Measurements from ENCODE around the gene SETD7. TPM values are rescaled to one million over a fixed set of nuclear protein-coding genes. Genes with fewer than 3 reads are reported as not detected.

The SETD7 gene
- polyA plus RNA-seq, 1 donor from 2014 or later = 12.0 TPM

DNA sequence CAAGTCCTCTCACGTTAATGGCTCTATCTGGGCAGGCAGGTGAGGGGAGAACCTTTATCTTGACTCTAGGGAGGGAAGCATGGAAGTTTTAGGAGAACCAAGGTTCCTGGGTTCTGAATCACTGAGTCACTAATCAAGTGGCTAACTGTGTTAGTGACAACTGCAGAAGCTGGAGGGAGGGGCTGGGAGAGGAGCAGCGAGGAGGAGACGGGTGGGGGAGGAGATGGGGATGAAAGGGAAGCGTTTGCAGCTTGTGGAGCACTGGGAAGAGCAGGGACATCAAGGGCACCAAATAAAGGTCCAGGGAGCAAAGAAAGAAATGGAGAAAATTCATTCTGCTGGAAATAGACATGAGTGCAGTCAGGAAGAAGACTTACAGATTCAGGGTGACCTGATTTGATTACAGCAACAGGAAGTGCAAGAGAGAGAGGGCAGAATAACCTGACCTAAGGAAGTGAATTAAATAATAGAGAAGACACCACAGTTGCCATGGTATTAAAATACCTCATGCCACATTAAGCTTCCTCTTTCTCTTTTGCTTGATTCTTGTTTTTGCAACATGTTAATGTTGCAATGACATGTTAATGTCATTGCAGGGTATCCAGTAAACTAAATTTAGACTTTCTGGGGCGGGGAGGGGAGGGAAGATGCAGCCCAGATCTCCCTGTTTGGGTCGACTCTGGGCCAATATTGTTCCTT, 4.5 kb upstream of the SETD7 start:
- TF ChIP-seq TAF1 (IDR thresholded peaks at IDR 0.05; ENCODE audit: low read depth) (no peak), POLR2AphosphoS5 (IDR thresholded peaks at IDR 0.05) (no peak), RAD21 (conservative IDR thresholded peaks at IDR 0.05) (no peak), EP300 (conservative IDR thresholded peaks at IDR 0.05; ENCODE audit: poor library complexity, severe bottlenecking) (no peak), MXI1 (conservative IDR thresholded peaks at IDR 0.05; ENCODE audit: poor library complexity, severe bottlenecking) (no peak), SMC3 (conservative IDR thresholded peaks at IDR 0.05; ENCODE audit: poor library complexity) (no peak), EZH2 (IDR thresholded peaks at IDR 0.05; ENCODE audit: borderline replicate concordance, insufficient read depth, low read length, poor library complexity, severe bottlenecking) (no peak)
- TF ChIP-seq, protein P1, sequence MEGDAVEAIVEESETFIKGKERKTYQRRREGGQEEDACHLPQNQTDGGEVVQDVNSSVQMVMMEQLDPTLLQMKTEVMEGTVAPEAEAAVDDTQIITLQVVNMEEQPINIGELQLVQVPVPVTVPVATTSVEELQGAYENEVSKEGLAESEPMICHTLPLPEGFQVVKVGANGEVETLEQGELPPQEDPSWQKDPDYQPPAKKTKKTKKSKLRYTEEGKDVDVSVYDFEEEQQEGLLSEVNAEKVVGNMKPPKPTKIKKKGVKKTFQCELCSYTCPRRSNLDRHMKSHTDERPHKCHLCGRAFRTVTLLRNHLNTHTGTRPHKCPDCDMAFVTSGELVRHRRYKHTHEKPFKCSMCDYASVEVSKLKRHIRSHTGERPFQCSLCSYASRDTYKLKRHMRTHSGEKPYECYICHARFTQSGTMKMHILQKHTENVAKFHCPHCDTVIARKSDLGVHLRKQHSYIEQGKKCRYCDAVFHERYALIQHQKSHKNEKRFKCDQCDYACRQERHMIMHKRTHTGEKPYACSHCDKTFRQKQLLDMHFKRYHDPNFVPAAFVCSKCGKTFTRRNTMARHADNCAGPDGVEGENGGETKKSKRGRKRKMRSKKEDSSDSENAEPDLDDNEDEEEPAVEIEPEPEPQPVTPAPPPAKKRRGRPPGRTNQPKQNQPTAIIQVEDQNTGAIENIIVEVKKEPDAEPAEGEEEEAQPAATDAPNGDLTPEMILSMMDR (IDR thresholded peaks at IDR 0.05; ENCODE audit: poor library complexity, severe bottlenecking) = no peak
- TF ChIP-seq, protein P2, sequence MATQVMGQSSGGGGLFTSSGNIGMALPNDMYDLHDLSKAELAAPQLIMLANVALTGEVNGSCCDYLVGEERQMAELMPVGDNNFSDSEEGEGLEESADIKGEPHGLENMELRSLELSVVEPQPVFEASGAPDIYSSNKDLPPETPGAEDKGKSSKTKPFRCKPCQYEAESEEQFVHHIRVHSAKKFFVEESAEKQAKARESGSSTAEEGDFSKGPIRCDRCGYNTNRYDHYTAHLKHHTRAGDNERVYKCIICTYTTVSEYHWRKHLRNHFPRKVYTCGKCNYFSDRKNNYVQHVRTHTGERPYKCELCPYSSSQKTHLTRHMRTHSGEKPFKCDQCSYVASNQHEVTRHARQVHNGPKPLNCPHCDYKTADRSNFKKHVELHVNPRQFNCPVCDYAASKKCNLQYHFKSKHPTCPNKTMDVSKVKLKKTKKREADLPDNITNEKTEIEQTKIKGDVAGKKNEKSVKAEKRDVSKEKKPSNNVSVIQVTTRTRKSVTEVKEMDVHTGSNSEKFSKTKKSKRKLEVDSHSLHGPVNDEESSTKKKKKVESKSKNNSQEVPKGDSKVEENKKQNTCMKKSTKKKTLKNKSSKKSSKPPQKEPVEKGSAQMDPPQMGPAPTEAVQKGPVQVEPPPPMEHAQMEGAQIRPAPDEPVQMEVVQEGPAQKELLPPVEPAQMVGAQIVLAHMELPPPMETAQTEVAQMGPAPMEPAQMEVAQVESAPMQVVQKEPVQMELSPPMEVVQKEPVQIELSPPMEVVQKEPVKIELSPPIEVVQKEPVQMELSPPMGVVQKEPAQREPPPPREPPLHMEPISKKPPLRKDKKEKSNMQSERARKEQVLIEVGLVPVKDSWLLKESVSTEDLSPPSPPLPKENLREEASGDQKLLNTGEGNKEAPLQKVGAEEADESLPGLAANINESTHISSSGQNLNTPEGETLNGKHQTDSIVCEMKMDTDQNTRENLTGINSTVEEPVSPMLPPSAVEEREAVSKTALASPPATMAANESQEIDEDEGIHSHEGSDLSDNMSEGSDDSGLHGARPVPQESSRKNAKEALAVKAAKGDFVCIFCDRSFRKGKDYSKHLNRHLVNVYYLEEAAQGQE (IDR thresholded peaks at IDR 0.05; ENCODE audit: borderline replicate concordance) = no peak
- Histone ChIP-seq H3K4me3 (ENCODE audit: low read length) (no peak overlapping the region), H3K79me2 (replicated peaks; ENCODE audit: insufficient read depth, low read length) (no peaks in the 10 kb centered on the region), H3K9ac (ENCODE audit: low read length) (no peak overlapping the region), H3K9me2 (ENCODE audit: insufficient read depth, low read length) (no peaks in the 10 kb centered on the region), H3K27me3 (ENCODE audit: insufficient read depth, low read depth, low read length) (peaks cover 23% of the 10 kb centered on the region), H3K9me3 (ENCODE audit: low read length) (no peaks in the 10 kb centered on the region), H3K36me3 (ENCODE audit: insufficient read depth, low read length) (no peaks in the 10 kb centered on the region), H2AFZ (ENCODE audit: low read depth, low read length) (no peak overlapping the region), H4K20me1 (ENCODE audit: insufficient read depth) (no peaks in the 10 kb centered on the region), H3K4me2 (ENCODE audit: low read length) (no peak overlapping the region), H3K27ac (ENCODE audit: low read length) (no peak overlapping the region), H3F3A (ENCODE audit: insufficient read depth, low read length, poor library complexity, severe bottlenecking) (peaks cover 2% of the 10 kb centered on the region)

DNA sequence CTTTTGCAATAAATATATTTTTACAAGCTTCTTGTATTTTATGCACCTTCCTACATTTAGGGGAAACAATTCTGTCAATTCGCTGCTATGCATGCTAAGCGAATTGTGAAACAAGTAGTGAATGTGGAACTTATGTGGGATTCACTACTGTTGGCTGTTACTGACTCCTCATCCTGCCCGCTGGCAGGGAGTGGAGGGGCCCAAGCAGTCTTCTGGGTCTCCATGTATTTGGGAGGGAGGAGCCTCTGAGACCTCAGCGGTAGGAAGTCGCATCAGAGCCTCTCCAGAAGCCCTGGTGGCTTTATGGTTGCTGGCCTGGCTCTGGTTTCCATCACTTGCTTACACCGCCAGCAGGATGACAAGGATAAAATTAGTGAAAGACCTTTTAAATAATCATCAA, 3.7 kb upstream of the SETD7 start:
- Histone ChIP-seq H3K9ac (ENCODE audit: low read length) (no peak overlapping the region), H3K79me2 (replicated peaks; ENCODE audit: insufficient read depth, low read length) (peaks cover 3% of the 10 kb centered on the region), H4K20me1 (ENCODE audit: insufficient read depth) (no peaks in the 10 kb centered on the region), H3K9me3 (ENCODE audit: low read length) (no peaks in the 10 kb centered on the region), H3K36me3 (ENCODE audit: insufficient read depth, low read length) (no peaks in the 10 kb centered on the region), H3F3A (ENCODE audit: insufficient read depth, low read length, poor library complexity, severe bottlenecking) (peaks cover 2% of the 10 kb centered on the region), H3K27ac (ENCODE audit: low read length) (no peak overlapping the region), H3K27me3 (ENCODE audit: insufficient read depth, low read depth, low read length) (peaks cover 23% of the 10 kb centered on the region), H2AFZ (ENCODE audit: low read depth, low read length) (no peak overlapping the region), H3K9me2 (ENCODE audit: insufficient read depth, low read length) (no peaks in the 10 kb centered on the region), H3K4me2 (ENCODE audit: low read length) (no peak overlapping the region), H3K4me3 (ENCODE audit: low read length) (no peak overlapping the region)
- TF ChIP-seq, protein P2 (IDR thresholded peaks at IDR 0.05; ENCODE audit: borderline replicate concordance) = no peak
- TF ChIP-seq SMC3 (conservative IDR thresholded peaks at IDR 0.05; ENCODE audit: poor library complexity) (no peak), MXI1 (conservative IDR thresholded peaks at IDR 0.05; ENCODE audit: poor library complexity, severe bottlenecking) (no peak), EZH2 (IDR thresholded peaks at IDR 0.05; ENCODE audit: borderline replicate concordance, insufficient read depth, low read length, poor library complexity, severe bottlenecking) (no peak), POLR2AphosphoS5 (IDR thresholded peaks at IDR 0.05) (no peak), RAD21 (conservative IDR thresholded peaks at IDR 0.05) (no peak), TAF1 (IDR thresholded peaks at IDR 0.05; ENCODE audit: low read depth) (no peak), EP300 (conservative IDR thresholded peaks at IDR 0.05; ENCODE audit: poor library complexity, severe bottlenecking) (no peak)
- TF ChIP-seq, protein P1 (IDR thresholded peaks at IDR 0.05; ENCODE audit: poor library complexity, severe bottlenecking) = no peak
